ENCODE data around the gene DUS3L. TPM values are rescaled to one million over a fixed set of nuclear protein-coding genes. Genes with fewer than 3 reads are reported as not detected.

The DUS3L gene
- total RNA-seq, 1 donor from 2014 or later, result 61.1 TPM

DNA sequence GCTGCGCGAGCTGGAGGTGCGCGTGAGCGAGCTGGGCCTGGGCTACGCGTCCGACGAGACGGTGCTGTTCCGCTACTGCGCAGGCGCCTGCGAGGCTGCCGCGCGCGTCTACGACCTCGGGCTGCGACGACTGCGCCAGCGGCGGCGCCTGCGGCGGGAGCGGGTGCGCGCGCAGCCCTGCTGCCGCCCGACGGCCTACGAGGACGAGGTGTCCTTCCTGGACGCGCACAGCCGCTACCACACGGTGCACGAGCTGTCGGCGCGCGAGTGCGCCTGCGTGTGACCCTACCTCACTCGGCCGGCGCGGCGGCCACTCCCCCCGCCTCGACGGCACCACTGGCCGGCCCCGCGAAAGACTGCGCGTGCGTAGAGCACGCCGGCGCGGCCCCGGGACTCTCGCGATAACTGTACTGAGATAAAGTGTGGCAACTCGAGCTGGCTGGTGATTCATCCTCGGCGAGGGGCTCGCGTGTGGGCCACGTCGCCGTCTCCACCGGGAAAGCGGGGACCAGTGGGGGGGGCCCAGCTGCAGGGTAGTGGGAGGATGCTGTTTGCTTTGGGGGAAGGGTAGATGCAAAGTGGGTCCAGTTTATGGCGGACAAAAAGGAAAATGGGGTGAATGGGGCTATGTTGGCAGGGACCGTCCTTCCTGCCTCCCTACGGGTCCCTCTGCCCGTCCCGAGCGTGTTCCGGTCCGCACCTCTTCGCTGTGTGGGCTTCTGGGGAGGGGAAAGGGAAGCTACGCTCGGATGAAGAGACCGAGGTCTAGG is 37.1 kb upstream of the DUS3L start:
- H3K27me3 Mint-ChIP-seq (ENCODE audit: low read depth), result peaks cover 4% of the 10 kb centered on the region
- peak overlapping the region; percentile 99 for H3K27ac Mint-ChIP-seq
- no peaks in the 10 kb centered on the region for H3K36me3 Mint-ChIP-seq
- DNase-seq (ENCODE audit: low spot score in 2 of 2, unreplicated experiment in 2 of 2), result peak; percentile 92 to 97
- TF ChIP-seq, protein P1, sequence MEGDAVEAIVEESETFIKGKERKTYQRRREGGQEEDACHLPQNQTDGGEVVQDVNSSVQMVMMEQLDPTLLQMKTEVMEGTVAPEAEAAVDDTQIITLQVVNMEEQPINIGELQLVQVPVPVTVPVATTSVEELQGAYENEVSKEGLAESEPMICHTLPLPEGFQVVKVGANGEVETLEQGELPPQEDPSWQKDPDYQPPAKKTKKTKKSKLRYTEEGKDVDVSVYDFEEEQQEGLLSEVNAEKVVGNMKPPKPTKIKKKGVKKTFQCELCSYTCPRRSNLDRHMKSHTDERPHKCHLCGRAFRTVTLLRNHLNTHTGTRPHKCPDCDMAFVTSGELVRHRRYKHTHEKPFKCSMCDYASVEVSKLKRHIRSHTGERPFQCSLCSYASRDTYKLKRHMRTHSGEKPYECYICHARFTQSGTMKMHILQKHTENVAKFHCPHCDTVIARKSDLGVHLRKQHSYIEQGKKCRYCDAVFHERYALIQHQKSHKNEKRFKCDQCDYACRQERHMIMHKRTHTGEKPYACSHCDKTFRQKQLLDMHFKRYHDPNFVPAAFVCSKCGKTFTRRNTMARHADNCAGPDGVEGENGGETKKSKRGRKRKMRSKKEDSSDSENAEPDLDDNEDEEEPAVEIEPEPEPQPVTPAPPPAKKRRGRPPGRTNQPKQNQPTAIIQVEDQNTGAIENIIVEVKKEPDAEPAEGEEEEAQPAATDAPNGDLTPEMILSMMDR (IDR thresholded peaks at IDR 0.05; ENCODE audit: unreplicated experiment), result no peak
- H3K4me3 Mint-ChIP-seq, result peak overlapping the region; percentile 98
- H3K9me3 Mint-ChIP-seq, result no peaks in the 10 kb centered on the region
- H3K4me1 Mint-ChIP-seq, result peaks cover 11% of the 10 kb centered on the region

DNA sequence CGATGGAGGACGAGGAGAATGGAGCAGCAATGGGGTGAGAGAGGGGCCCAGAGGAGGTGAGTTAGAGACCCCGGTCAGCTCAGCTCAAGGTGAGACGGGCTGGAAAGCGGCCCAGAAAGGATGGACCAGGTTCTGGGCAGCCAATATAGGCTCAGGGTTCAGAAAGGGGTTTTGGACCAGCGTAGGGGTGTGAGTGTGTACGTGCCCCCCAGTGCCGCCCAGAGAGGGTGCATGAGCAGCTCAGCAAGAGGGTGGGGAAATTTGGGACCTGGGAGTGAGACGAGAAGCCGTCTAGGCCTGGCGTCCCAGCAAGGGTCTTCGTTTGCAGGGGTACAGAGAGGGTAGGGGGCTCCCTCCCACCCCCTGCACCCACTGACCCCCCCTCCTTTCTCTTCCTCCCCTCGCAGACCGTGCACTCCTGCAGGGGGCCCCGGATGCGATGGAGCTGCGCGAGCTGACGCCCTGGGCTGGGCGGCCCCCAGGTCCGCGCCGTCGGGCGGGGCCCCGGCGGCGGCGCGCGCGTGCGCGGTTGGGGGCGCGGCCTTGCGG is 36.5 kb upstream of the DUS3L start:
- H3K9me3 Mint-ChIP-seq, result no peaks in the 10 kb centered on the region
- TF ChIP-seq, protein P1 (IDR thresholded peaks at IDR 0.05; ENCODE audit: unreplicated experiment), result no peak
- DNase-seq (ENCODE audit: low spot score in 2 of 2, unreplicated experiment in 2 of 2), result no peak
- peak overlapping the region; percentile 91 for H3K27ac Mint-ChIP-seq
- H3K4me1 Mint-ChIP-seq, result peaks cover 11% of the 10 kb centered on the region
- H3K36me3 Mint-ChIP-seq, result no peaks in the 10 kb centered on the region
- peaks cover 2% of the 10 kb centered on the region for H3K27me3 Mint-ChIP-seq (ENCODE audit: low read depth)
- peak overlapping the region; percentile 75 for H3K4me3 Mint-ChIP-seq

DNA sequence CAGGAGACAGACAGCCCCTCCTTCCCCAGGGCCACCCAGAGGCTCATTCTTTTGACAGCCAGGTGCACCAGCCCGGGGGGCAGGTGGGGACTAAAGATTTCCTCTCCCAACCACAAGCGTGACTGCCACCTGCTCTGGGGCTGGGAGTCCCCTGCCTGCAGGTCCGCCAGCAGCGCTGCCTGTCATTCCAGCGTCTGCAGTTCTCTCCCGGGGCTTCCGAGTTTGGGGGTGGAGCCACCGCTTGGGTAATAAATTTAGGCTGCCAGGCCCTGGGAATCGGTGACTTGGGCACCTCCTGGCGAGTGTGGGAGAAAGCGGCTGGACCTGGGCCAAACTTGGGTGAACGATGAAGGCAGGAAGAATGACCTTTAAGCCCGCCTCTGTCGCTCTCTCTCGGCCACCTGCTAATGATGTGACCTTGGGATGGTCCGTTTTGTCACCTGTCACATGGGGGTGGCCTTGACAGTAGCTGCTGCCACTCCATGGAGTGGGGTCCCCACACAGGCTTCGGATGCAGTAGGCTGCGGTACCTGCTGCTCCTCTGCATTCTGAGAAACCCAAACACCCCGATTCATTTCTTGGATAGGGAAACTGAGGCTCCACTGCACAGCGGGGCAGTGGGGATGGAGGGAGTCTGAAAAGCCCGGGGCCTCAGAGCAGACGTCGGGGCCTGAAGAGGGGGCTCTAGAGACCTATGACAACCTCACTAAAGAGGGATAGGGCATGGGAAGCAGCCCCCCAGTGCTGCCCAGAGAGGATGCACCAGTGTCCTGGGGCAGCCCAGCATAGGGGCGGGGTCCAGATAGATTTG is 35.8 kb upstream of the DUS3L start:
- Mint-ChIP-seq H3K9me3 (no peaks in the 10 kb centered on the region), H3K36me3 (no peaks in the 10 kb centered on the region), H3K4me1 (peaks cover 11% of the 10 kb centered on the region), H3K4me3 (peak overlapping the region; percentile 75), H3K27me3 (ENCODE audit: low read depth) (no peaks in the 10 kb centered on the region), H3K27ac (peak overlapping the region; percentile 91)
- TF ChIP-seq, protein P1 (IDR thresholded peaks at IDR 0.05; ENCODE audit: unreplicated experiment), result no peak
- peak; percentile 56 to 76 for DNase-seq (ENCODE audit: low spot score in 2 of 2, unreplicated experiment in 2 of 2)

DNA sequence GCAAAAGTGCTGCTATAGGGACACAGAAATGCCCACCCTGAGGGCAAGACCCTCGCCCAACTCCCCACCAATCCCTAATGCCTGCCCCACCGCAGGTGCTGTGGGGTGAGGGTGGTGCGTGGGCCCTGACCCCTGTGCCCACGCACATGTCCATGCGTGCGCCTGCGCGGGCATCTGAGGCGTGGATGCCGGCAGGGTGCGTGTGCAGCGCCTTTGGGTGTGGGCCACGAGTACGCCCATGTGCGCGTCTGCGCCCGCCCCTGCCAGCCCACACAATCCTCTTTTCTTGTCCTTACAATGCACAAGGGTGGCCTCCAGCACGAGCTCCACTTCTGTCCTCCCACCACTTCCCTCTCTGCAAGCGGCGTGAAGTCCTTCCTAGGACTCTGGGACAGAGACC is 34.2 kb upstream of the DUS3L start:
- no peak for DNase-seq (ENCODE audit: low spot score in 2 of 2, unreplicated experiment in 2 of 2)
- H3K36me3 Mint-ChIP-seq, result no peaks in the 10 kb centered on the region
- no peak overlapping the region for H3K4me3 Mint-ChIP-seq
- TF ChIP-seq, protein P1 (IDR thresholded peaks at IDR 0.05; ENCODE audit: unreplicated experiment), result no peak
- H3K4me1 Mint-ChIP-seq, result peaks cover 10% of the 10 kb centered on the region
- peaks cover 4% of the 10 kb centered on the region for H3K27me3 Mint-ChIP-seq (ENCODE audit: low read depth)
- no peaks in the 10 kb centered on the region for H3K9me3 Mint-ChIP-seq
- H3K27ac Mint-ChIP-seq, result no peak overlapping the region

DNA sequence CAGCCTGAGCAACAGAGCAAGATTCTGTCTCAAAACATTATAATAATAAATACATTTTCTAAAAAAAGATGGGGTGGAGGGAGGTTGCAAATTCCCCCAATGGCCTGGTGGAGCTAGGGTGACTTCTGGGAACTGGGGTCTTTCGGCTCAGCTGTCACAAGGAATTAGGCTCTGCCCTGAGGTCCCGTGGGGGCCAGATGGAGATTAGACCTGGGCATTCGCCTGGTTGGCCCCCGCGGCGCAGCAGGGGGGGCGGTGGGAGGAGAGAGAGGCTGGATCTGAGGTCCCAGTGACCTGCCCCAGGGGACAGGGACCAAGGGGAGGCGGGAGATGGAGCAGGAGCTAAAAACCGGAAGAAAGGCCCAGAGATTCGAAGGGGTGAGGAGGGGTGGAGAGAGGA is 33.8 kb upstream of the DUS3L start:
- Mint-ChIP-seq H3K9me3 (no peaks in the 10 kb centered on the region), H3K4me3 (no peak overlapping the region), H3K36me3 (no peaks in the 10 kb centered on the region), H3K4me1 (peaks cover 8% of the 10 kb centered on the region), H3K27me3 (ENCODE audit: low read depth) (peaks cover 4% of the 10 kb centered on the region), H3K27ac (no peak overlapping the region)
- no peak for DNase-seq (ENCODE audit: low spot score in 2 of 2, unreplicated experiment in 2 of 2)
- TF ChIP-seq, protein P1 (IDR thresholded peaks at IDR 0.05; ENCODE audit: unreplicated experiment), result no peak
